ENCODE measurements around the gene B3GALNT2. TPM values are rescaled to one million over a fixed set of nuclear protein-coding genes. Genes with fewer than 3 reads are reported as not detected.

B3GALNT2 gene
- total and polyA plus RNA-seq, 2 of the 4 experiments (the other 2 are of a cell fraction) = 11.0 to 32.8 TPM

DNA sequence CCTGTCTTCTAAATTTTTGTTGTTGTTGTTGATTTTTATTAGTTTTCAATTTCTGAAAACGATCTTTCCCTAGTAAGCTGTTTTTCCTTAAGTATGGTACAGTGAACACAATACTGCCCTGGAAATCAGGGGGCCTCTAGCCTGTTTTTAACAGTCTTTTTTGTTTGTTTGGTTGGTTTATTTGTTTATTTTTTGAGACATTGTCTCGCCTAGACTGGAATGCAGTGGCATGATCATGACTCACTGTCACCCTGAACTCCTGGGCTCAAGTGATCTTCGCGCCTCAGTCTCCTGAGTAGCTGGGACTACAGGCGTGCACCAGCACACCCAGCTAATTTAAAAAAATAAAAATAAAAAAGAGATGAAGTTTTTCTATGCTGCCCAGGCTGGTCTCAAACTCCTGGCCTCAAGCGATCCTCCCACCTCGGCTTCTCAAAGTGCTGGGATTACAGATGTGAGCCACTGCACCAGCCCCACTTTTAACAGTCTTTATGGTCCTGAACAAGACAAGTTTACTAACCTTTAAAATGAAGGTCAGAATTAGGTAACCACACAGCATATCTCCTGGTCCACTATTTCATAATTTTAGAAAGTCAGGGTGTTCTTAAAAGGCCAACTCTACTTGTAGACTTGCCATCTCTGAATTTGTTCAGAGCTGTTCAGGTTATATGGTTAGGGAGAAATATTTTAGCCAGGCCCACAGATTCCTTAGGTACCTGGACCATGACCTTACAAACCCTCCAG is 101.6 kb downstream of the B3GALNT2 start:
- H2BK120ac ChIP-seq (ENCODE audit: low read depth, low read length) = no peak overlapping the region
- no peak overlapping the region for H3K27ac ChIP-seq (ENCODE audit: insufficient read depth, low read length)
- in situ Hi-C loops (cut with MboI; ENCODE audit: low sequenced_read_pairs) = no loop called here
- H2BK20ac ChIP-seq (ENCODE audit: low read depth, low read length) = no peak overlapping the region
- no peak overlapping the region for H4K8ac ChIP-seq (ENCODE audit: low read depth in 2 of 2, low read length in 2 of 2)
- H3K9ac ChIP-seq (ENCODE audit: low read depth, low read length) = no peak overlapping the region
- no peak overlapping the region for H2AK9ac ChIP-seq (replicated peaks; ENCODE audit: low read depth, low read length, poor library complexity)
- no peak overlapping the region for H3K4me2 ChIP-seq (ENCODE audit: low read depth, low read length)
- no peak overlapping the region for H4K91ac ChIP-seq (ENCODE audit: insufficient read depth, low read depth, low read length)
- no peak overlapping the region for H3K23ac ChIP-seq (ENCODE audit: low read depth, low read length)
- peaks cover 2% of the 10 kb centered on the region for H3K4me1 ChIP-seq (ENCODE audit: control insufficient read depth, insufficient read depth, low read length)
- no peak overlapping the region for H3K4ac ChIP-seq (ENCODE audit: low read depth, low read length)
- WGBS, 2 experiments (ENCODE audit: extremely low coverage in 2 of 2, insufficient read length in 1 of 2) = no CpG with 5 or more reads among the region's 7 CpGs
- no peak for ATAC-seq (ENCODE audit: low read depth)
- no TSS peak for BruUV-seq (replicated peaks)
- no peaks in the 10 kb centered on the region for H3K36me3 ChIP-seq (ENCODE audit: control insufficient read depth, insufficient read depth, low read length)
- H3K9me3 ChIP-seq (ENCODE audit: control insufficient read depth, insufficient read depth, low read length) = no peaks in the 10 kb centered on the region
- H3K14ac ChIP-seq (replicated peaks; ENCODE audit: low read depth, low read length) = no peak overlapping the region
- H2BK5ac ChIP-seq (ENCODE audit: low read depth, low read length, poor library complexity, severe bottlenecking) = no peak overlapping the region
- no peaks in the 10 kb centered on the region for H3K27me3 ChIP-seq (ENCODE audit: control insufficient read depth, insufficient read depth, low read length)
- H2AK5ac ChIP-seq (ENCODE audit: low read depth, low read length) = no peak overlapping the region
- H4K20me1 ChIP-seq (ENCODE audit: insufficient read depth, low read length) = peaks cover 24% of the 10 kb centered on the region
- no peak overlapping the region for H2BK15ac ChIP-seq (ENCODE audit: low read depth, low read length)
- TF ChIP-seq SMC3 (IDR thresholded peaks at IDR 0.05; ENCODE audit: low read depth, low read length) (no peak), RFX5 (IDR thresholded peaks at IDR 0.05; ENCODE audit: low read depth, low read length) (no peak)
- H2AFZ ChIP-seq (replicated peaks; ENCODE audit: low read length, poor library complexity) = no peak overlapping the region
- H3K79me1 ChIP-seq (ENCODE audit: low read depth in 1 of 2, low read length in 2 of 2) = peaks cover 13 to 66% of the 10 kb centered on the region in 2 experiments
- dilution Hi-C loops (cut with HindIII; ENCODE audit: low sequenced_read_pairs, unreplicated experiment) = no loop called here
- DNase-seq = no peak
- H3K56ac ChIP-seq (ENCODE audit: extremely low read depth, insufficient read depth, low read length) = no peak overlapping the region
- H3K4me3 ChIP-seq (ENCODE audit: insufficient read depth, low read depth, low read length) = no peak overlapping the region
- peaks cover 2% of the 10 kb centered on the region for H3K9me1 ChIP-seq (ENCODE audit: insufficient read depth, low read length)
- no peak overlapping the region for H4K5ac ChIP-seq (ENCODE audit: low read depth, low read length)
- ChIA-PET POLR2A (ENCODE audit: unreplicated experiment) (no interaction called here), CTCF (no interaction called here)
- H3K18ac ChIP-seq (ENCODE audit: low read depth, low read length) = no peak overlapping the region
- intact Hi-C loops (cut with micrococcal nuclease) = no loop called here

Data from IMR-90 (cell line).